ENCODE results near the gene TFPI. TPM values are rescaled to one million over a fixed set of nuclear protein-coding genes. Genes with fewer than 3 reads are reported as not detected.

TFPI gene
- total RNA-seq, 1 experiment from 2014 or later: 125 TPM

- H3K4me3 Mint-ChIP-seq (ENCODE audit: low read depth, unreplicated experiment): no peak overlapping the region
- intact Hi-C loops (cut with micrococcal nuclease; ENCODE audit: unreplicated experiment): no loop called here
- H3K4me1 Mint-ChIP-seq (ENCODE audit: low read depth, unreplicated experiment): peaks cover 39% of the 10 kb centered on the region
- CTCF ChIA-PET: interaction anchor here (5.3 kb wide), 1 partner anchor 76 kb away, joined by 85 read pairs; no protein-coding TSS in a partner anchor
- peaks cover 11% of the 10 kb centered on the region for H3K36me3 Mint-ChIP-seq (ENCODE audit: insufficient read depth, unreplicated experiment)
- no peak for DNase-seq
- BruUV-seq (replicated peaks): no TSS peak
- H3K9me3 Mint-ChIP-seq (ENCODE audit: low read depth, unreplicated experiment): peaks cover 6% of the 10 kb centered on the region
- TF ChIP-seq, protein P1, sequence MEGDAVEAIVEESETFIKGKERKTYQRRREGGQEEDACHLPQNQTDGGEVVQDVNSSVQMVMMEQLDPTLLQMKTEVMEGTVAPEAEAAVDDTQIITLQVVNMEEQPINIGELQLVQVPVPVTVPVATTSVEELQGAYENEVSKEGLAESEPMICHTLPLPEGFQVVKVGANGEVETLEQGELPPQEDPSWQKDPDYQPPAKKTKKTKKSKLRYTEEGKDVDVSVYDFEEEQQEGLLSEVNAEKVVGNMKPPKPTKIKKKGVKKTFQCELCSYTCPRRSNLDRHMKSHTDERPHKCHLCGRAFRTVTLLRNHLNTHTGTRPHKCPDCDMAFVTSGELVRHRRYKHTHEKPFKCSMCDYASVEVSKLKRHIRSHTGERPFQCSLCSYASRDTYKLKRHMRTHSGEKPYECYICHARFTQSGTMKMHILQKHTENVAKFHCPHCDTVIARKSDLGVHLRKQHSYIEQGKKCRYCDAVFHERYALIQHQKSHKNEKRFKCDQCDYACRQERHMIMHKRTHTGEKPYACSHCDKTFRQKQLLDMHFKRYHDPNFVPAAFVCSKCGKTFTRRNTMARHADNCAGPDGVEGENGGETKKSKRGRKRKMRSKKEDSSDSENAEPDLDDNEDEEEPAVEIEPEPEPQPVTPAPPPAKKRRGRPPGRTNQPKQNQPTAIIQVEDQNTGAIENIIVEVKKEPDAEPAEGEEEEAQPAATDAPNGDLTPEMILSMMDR (IDR thresholded peaks at IDR 0.05; ENCODE audit: unreplicated experiment): no peak
- H3K27me3 Mint-ChIP-seq (ENCODE audit: unreplicated experiment): no peaks in the 10 kb centered on the region
- H3K27ac Mint-ChIP-seq (ENCODE audit: unreplicated experiment): no peak overlapping the region
These were observed 50.5 kb downstream of the TFPI start for GRCh38 chr2:187503700-187504099.

DNA sequence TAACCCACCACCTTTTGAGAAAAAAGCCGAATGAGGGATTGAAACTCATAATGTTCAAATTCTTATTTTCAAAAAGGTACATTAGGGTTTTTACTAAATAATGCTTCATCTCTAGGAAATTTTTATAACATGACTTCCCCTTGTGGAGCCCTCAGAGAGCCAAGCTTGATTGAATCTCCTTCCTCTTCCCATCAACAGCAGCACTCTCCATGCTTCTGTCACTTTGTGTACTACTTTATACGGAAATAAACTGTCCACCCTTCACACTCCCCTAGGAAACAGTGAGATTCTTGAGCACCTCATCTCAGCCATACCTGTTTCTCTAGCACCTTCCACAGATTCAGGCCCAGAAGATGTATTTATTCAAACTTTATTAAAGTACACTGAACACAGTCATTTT lies 51.8 kb downstream of the TFPI start:
- intact Hi-C loops (cut with micrococcal nuclease; ENCODE audit: unreplicated experiment): no loop called here
- no TSS peak for BruUV-seq (replicated peaks)
- TF ChIP-seq, protein P1 (IDR thresholded peaks at IDR 0.05; ENCODE audit: unreplicated experiment): no peak
- Mint-ChIP-seq H3K36me3 (ENCODE audit: insufficient read depth, unreplicated experiment) (peaks cover 7% of the 10 kb centered on the region), H3K4me1 (ENCODE audit: low read depth, unreplicated experiment) (peaks cover 39% of the 10 kb centered on the region), H3K9me3 (ENCODE audit: low read depth, unreplicated experiment) (no peaks in the 10 kb centered on the region), H3K4me3 (ENCODE audit: low read depth, unreplicated experiment) (peak overlapping the region; percentile 10), H3K27ac (ENCODE audit: unreplicated experiment) (peak overlapping the region; percentile 78), H3K27me3 (ENCODE audit: unreplicated experiment) (no peaks in the 10 kb centered on the region)
- DNase-seq: no peak
- CTCF ChIA-PET: interaction anchor here (0.6 to 5.3 kb wide), 2 partner anchors 77 to 597 kb away, joined by 3 to 85 read pairs; no protein-coding TSS in a partner anchor

DNA sequence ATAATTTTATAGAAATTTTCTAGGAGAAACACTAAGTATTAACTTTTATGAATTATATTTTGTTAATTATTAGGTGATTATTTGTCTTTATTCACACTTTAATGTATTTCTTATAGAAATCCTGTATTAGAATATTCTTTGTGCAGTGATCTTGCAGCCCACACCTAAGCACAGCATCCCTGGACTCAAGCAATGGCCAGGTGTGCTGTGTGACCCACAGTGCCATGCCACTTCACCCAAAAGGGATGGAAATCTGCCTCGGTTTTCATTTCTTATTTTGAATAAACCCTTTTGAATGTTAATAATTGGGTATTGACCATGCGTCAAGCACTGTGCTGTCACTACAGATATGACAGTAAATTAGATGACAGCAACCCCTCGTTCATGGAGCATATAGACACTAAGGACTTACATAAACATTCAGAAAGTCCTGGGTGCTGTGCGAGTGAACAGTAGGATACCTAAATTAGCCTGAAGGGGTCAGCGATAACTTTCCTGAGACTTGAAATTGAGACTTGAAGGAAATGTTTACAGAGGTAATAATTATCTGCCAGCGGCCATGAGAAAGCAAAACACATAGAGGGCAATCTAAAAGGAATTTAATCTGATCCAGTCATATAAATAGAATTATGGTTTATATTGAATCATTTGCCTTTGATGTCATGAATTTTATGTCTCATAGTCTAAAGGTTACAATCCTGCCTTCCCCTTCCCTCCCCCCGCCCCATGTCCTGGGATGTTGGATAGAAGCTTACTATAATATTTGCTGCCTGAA lies 53.5 kb downstream of the TFPI start:
- TF ChIP-seq, protein P1 (IDR thresholded peaks at IDR 0.05; ENCODE audit: unreplicated experiment): peak; percentile 47
- peak; percentile 31 for DNase-seq
- BruUV-seq (replicated peaks): no TSS peak
- Mint-ChIP-seq H3K27ac (ENCODE audit: unreplicated experiment) (peak overlapping the region; percentile 34), H3K9me3 (ENCODE audit: low read depth, unreplicated experiment) (no peaks in the 10 kb centered on the region), H3K4me1 (ENCODE audit: low read depth, unreplicated experiment) (peaks cover 39% of the 10 kb centered on the region), H3K4me3 (ENCODE audit: low read depth, unreplicated experiment) (peak overlapping the region; percentile 21), H3K36me3 (ENCODE audit: insufficient read depth, unreplicated experiment) (peaks cover 11% of the 10 kb centered on the region), H3K27me3 (ENCODE audit: unreplicated experiment) (no peaks in the 10 kb centered on the region)
- CTCF ChIA-PET: interaction anchor here (0.6 to 5.3 kb wide), 19 partner anchors 10 to 791 kb away, joined by 3 to 85 read pairs (median 4); partner anchors contain the start of genes GULP1 and TFPI
- intact Hi-C loops (cut with micrococcal nuclease; ENCODE audit: unreplicated experiment): loop anchor here (1.0 to 2.0 kb wide), 5 partner anchors 44 to 1012 kb away; no protein-coding TSS in a partner anchor

- peak; percentile 72 for DNase-seq
- no peak overlapping the region for H3K4me3 Mint-ChIP-seq (ENCODE audit: low read depth, unreplicated experiment)
- CTCF ChIA-PET: interaction anchor here (0.5 to 5.3 kb wide), 15 partner anchors 34 to 637 kb away, joined by 3 to 85 read pairs (median 4); partner anchors contain the start of gene TFPI
- H3K36me3 Mint-ChIP-seq (ENCODE audit: insufficient read depth, unreplicated experiment): peaks cover 16% of the 10 kb centered on the region
- BruUV-seq (replicated peaks): no TSS peak
- no peaks in the 10 kb centered on the region for H3K27me3 Mint-ChIP-seq (ENCODE audit: unreplicated experiment)
- intact Hi-C loops (cut with micrococcal nuclease; ENCODE audit: unreplicated experiment): loop anchor here (1.0 to 2.0 kb wide), 5 partner anchors 44 to 1013 kb away; no protein-coding TSS in a partner anchor
- TF ChIP-seq, protein P1 (IDR thresholded peaks at IDR 0.05; ENCODE audit: unreplicated experiment): peak; percentile 84
- peaks cover 39% of the 10 kb centered on the region for H3K4me1 Mint-ChIP-seq (ENCODE audit: low read depth, unreplicated experiment)
- no peak overlapping the region for H3K27ac Mint-ChIP-seq (ENCODE audit: unreplicated experiment)
- H3K9me3 Mint-ChIP-seq (ENCODE audit: low read depth, unreplicated experiment): no peaks in the 10 kb centered on the region
These were observed 54.2 kb downstream of the TFPI start for GRCh38 chr2:187499941-187500532.

Data from Calu3 (cell line).